Measurements from ENCODE around the gene YPEL3.
"Not testable (repeated sequence)": the region's sequence is repeated elsewhere in the genome, so short reads cannot be mapped to it uniquely, and the experiment has no call there.

Gene YPEL3

DNA sequence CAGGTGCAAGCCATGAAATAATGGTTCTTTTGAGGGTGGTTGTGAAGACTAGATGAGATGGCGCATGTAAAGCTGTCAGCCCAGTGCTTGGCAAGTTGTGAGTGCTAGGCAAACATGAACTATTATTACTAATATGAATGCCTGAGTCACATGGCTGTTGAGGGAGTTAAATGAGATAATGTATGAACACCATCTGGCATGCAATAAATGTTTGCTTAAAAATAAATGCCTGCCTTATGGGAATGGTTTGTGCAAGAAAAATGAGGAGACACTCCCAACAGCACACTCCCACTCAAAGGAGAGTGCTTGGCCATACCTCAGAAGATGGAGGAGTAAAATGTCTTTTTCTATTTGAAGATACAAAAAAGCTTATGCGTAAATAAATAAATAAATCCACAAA lies 23.4 kb upstream of the YPEL3 start:
- H3K36me3 ChIP-seq (ENCODE audit: control insufficient read depth in 1 of 2, insufficient read depth in 2 of 2, low read length in 2 of 2) = peaks cover 18 to 32% of the 10 kb centered on the region in 2 donors
- H3K4me1 ChIP-seq (ENCODE audit: control insufficient read depth in 1 of 2, insufficient read depth in 2 of 2, low read length in 2 of 2) = peaks cover 48 to 82% of the 10 kb centered on the region in 2 donors
- no peak overlapping the region for H3K4me3 ChIP-seq (ENCODE audit: low read depth in 1 of 2, low read length in 2 of 2)
- H3K27me3 ChIP-seq (ENCODE audit: control insufficient read depth in 1 of 2, insufficient read depth in 2 of 2, low read length in 2 of 2) = no peaks in the 10 kb centered on the region
- H3K9me3 ChIP-seq (ENCODE audit: control insufficient read depth in 1 of 2, low read length in 2 of 2) = no peaks in the 10 kb centered on the region
- H3K9ac ChIP-seq (ENCODE audit: low read depth in 1 of 2, low read length in 2 of 2) = peak overlapping the region in 1 of 2 donors; percentile 0
- H3K27ac ChIP-seq (ENCODE audit: low read depth, low read length) = no peak overlapping the region

GRCh38 chr16:30117768-30118167 lies 21.8 kb upstream of the YPEL3 start:
- Histone ChIP-seq H3K27ac (ENCODE audit: low read depth, low read length) (no peak overlapping the region), H3K9ac (ENCODE audit: low read depth in 1 of 2, low read length in 2 of 2) (no peak overlapping the region), H3K9me3 (ENCODE audit: control insufficient read depth in 1 of 2, low read length in 2 of 2) (no peaks in the 10 kb centered on the region), H3K27me3 (ENCODE audit: control insufficient read depth in 1 of 2, insufficient read depth in 2 of 2, low read length in 2 of 2) (no peaks in the 10 kb centered on the region), H3K4me1 (ENCODE audit: control insufficient read depth in 1 of 2, insufficient read depth in 2 of 2, low read length in 2 of 2) (peaks cover 63 to 89% of the 10 kb centered on the region in 2 donors), H3K4me3 (ENCODE audit: low read depth in 1 of 2, low read length in 2 of 2) (no peak overlapping the region), H3K36me3 (ENCODE audit: control insufficient read depth in 1 of 2, insufficient read depth in 2 of 2, low read length in 2 of 2) (peaks cover 18 to 36% of the 10 kb centered on the region in 2 donors)

GRCh38 chr16:30116291-30117207 lies 20.5 kb upstream of the YPEL3 start:
- H3K27ac ChIP-seq (ENCODE audit: low read depth, low read length) = peak overlapping the region; percentile 30
- H3K27me3 ChIP-seq (ENCODE audit: control insufficient read depth in 1 of 2, insufficient read depth in 2 of 2, low read length in 2 of 2) = no peaks in the 10 kb centered on the region
- no peak overlapping the region for H3K9ac ChIP-seq (ENCODE audit: low read depth in 1 of 2, low read length in 2 of 2)
- peaks cover 24 to 36% of the 10 kb centered on the region in 2 donors for H3K36me3 ChIP-seq (ENCODE audit: control insufficient read depth in 1 of 2, insufficient read depth in 2 of 2, low read length in 2 of 2)
- no peaks in the 10 kb centered on the region for H3K9me3 ChIP-seq (ENCODE audit: control insufficient read depth in 1 of 2, low read length in 2 of 2)
- H3K4me1 ChIP-seq (ENCODE audit: control insufficient read depth in 1 of 2, insufficient read depth in 2 of 2, low read length in 2 of 2) = peaks cover 59 to 80% of the 10 kb centered on the region in 2 donors
- H3K4me3 ChIP-seq (ENCODE audit: low read depth in 1 of 2, low read length in 2 of 2) = no peak overlapping the region

DNA sequence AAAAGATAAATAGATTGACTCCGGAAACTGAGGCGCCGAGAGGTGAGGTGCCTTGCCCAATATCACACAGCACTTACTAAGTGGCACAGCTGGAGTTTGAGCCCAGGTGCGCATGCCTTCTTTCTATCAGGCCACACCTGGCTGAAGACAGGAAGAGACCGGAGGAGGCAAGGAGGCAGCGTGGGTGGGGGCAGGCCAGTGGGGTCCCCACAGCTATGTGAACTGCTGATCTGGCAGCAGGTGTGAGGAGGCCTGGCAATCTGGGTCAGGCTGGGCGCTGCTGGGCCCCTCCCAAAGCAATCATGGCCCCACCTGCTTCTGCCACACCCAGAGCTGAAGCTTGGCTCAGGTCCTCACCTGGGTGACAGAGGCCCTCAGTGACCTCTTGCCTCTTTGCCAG lies 19.2 kb upstream of the YPEL3 start:
- H3K36me3 ChIP-seq (ENCODE audit: control insufficient read depth in 1 of 2, insufficient read depth in 2 of 2, low read length in 2 of 2) = peaks cover 28 to 49% of the 10 kb centered on the region in 2 donors
- H3K9me3 ChIP-seq (ENCODE audit: control insufficient read depth in 1 of 2, low read length in 2 of 2) = no peaks in the 10 kb centered on the region
- peak overlapping the region; percentile 46 for H3K27ac ChIP-seq (ENCODE audit: low read depth, low read length)

DNA sequence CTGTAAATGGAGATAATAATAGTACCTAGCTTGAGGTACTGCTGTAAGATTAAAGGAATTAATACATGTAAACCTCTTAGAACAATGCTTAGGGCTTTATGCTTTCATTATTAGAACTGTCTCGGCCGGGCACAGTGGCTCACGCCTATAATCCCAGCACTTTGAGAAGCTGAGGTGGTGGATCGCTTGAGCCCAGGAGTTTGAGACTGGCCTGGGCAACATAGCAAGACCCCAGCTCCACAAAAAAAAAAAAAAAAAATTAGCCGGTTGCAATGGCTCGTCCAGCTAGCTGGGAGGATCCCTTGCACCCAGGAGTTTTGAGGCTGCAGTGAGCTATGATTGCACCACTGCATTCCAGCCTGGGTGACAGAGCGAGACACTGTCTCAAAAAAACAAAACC lies 18.8 kb upstream of the YPEL3 start:
- not testable (repeated sequence) for H3K27ac ChIP-seq (ENCODE audit: low read depth, low read length)
- peaks cover 47 to 65% of the 10 kb centered on the region in 2 donors for H3K4me1 ChIP-seq (ENCODE audit: control insufficient read depth in 1 of 2, insufficient read depth in 2 of 2, low read length in 2 of 2)
- H3K36me3 ChIP-seq (ENCODE audit: control insufficient read depth in 1 of 2, insufficient read depth in 2 of 2, low read length in 2 of 2) = peaks cover 28 to 49% of the 10 kb centered on the region in 2 donors

More for the DNA sequence above, 19.2 kb upstream of the YPEL3 start:
- H3K9ac ChIP-seq (ENCODE audit: low read depth in 1 of 2, low read length in 2 of 2) = peak overlapping the region in 1 of 2 donors; percentile 29
- no peak overlapping the region for H3K4me3 ChIP-seq (ENCODE audit: low read depth in 1 of 2, low read length in 2 of 2)
- H3K27me3 ChIP-seq (ENCODE audit: control insufficient read depth in 1 of 2, insufficient read depth in 2 of 2, low read length in 2 of 2) = no peaks in the 10 kb centered on the region
- H3K4me1 ChIP-seq (ENCODE audit: control insufficient read depth in 1 of 2, insufficient read depth in 2 of 2, low read length in 2 of 2) = peaks cover 51 to 68% of the 10 kb centered on the region in 2 donors

DNA sequence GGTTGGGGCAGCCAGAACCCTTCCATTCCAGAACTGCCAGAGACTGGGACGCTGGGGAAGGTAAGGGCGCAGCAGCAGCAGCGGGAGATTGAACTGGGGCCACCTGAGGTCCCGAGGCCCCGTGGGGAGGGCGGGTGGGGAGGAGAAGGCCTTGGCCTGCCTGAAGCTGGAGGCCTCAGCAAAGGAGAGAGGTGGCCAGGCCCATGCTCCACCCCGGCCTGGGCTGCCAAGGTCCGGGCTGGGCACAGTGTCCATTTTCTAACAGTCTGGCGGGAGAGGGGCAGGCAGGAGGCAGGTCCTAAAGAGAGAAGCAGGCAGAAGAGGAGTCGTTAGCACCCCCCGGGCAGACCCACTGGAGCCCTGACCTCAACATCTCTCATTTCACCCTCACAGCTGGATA lies 18.4 kb upstream of the YPEL3 start:
- peaks cover 28 to 47% of the 10 kb centered on the region in 2 donors for H3K36me3 ChIP-seq (ENCODE audit: control insufficient read depth in 1 of 2, insufficient read depth in 2 of 2, low read length in 2 of 2)
- no peaks in the 10 kb centered on the region for H3K9me3 ChIP-seq (ENCODE audit: control insufficient read depth in 1 of 2, low read length in 2 of 2)
- H3K4me3 ChIP-seq (ENCODE audit: low read depth in 1 of 2, low read length in 2 of 2) = no peak overlapping the region
- H3K27ac ChIP-seq (ENCODE audit: low read depth, low read length) = no peak overlapping the region
- H3K9ac ChIP-seq (ENCODE audit: low read depth in 1 of 2, low read length in 2 of 2) = peak overlapping the region in 1 of 2 donors; percentile 29
- no peaks in the 10 kb centered on the region for H3K27me3 ChIP-seq (ENCODE audit: control insufficient read depth in 1 of 2, insufficient read depth in 2 of 2, low read length in 2 of 2)
- H3K4me1 ChIP-seq (ENCODE audit: control insufficient read depth in 1 of 2, insufficient read depth in 2 of 2, low read length in 2 of 2) = peaks cover 43 to 61% of the 10 kb centered on the region in 2 donors

More for the DNA sequence above, 18.8 kb upstream of the YPEL3 start:
- not testable (repeated sequence) for H3K9me3 ChIP-seq (ENCODE audit: control insufficient read depth in 1 of 2, low read length in 2 of 2); H3K4me3 ChIP-seq (ENCODE audit: low read depth in 1 of 2, low read length in 2 of 2); H3K27me3 ChIP-seq (ENCODE audit: control insufficient read depth in 1 of 2, insufficient read depth in 2 of 2, low read length in 2 of 2)
- H3K9ac ChIP-seq (ENCODE audit: low read depth in 1 of 2, low read length in 2 of 2) = peak overlapping the region in 1 of 2 donors; percentile 29

GRCh38 chr16:30113711-30114333 lies 17.8 kb upstream of the YPEL3 start:
- H3K27me3 ChIP-seq (ENCODE audit: control insufficient read depth in 1 of 2, insufficient read depth in 2 of 2, low read length in 2 of 2) = no peaks in the 10 kb centered on the region
- H3K36me3 ChIP-seq (ENCODE audit: control insufficient read depth in 1 of 2, insufficient read depth in 2 of 2, low read length in 2 of 2) = peaks cover 24 to 43% of the 10 kb centered on the region in 2 donors
- no peaks in the 10 kb centered on the region for H3K9me3 ChIP-seq (ENCODE audit: control insufficient read depth in 1 of 2, low read length in 2 of 2)
- H3K4me3 ChIP-seq (ENCODE audit: low read depth in 1 of 2, low read length in 2 of 2) = no peak overlapping the region
- peak overlapping the region in 1 of 2 donors; percentile 29 for H3K9ac ChIP-seq (ENCODE audit: low read depth in 1 of 2, low read length in 2 of 2)
- H3K4me1 ChIP-seq (ENCODE audit: control insufficient read depth in 1 of 2, insufficient read depth in 2 of 2, low read length in 2 of 2) = peaks cover 39 to 57% of the 10 kb centered on the region in 2 donors
- peak overlapping the region; percentile 3 for H3K27ac ChIP-seq (ENCODE audit: low read depth, low read length)

- Histone ChIP-seq H3K4me1 (ENCODE audit: control insufficient read depth in 1 of 2, insufficient read depth in 2 of 2, low read length in 2 of 2) (peaks cover 38 to 50% of the 10 kb centered on the region in 2 donors), H3K27ac (ENCODE audit: low read depth, low read length) (peak within 1 kb of the TSS; percentile 3), H3K4me3 (ENCODE audit: low read depth in 1 of 2, low read length in 2 of 2) (no peak within 1 kb of the TSS), H3K9ac (ENCODE audit: low read depth in 1 of 2, low read length in 2 of 2) (peak within 1 kb of the TSS; percentile 29 to 54), H3K36me3 (ENCODE audit: control insufficient read depth in 1 of 2, insufficient read depth in 2 of 2, low read length in 2 of 2) (peaks cover 24 to 45% of the 10 kb centered on the region in 2 donors), H3K27me3 (ENCODE audit: control insufficient read depth in 1 of 2, insufficient read depth in 2 of 2, low read length in 2 of 2) (no peaks in the 10 kb centered on the region), H3K9me3 (ENCODE audit: control insufficient read depth in 1 of 2, low read length in 2 of 2) (no peaks in the 10 kb centered on the region)
These were observed 17.2 kb upstream of the YPEL3 start, which contains the start of gene GDPD3 for GRCh38 chr16:30113031-30113710. Gene GDPD3, minus strand, starts transcription at chr16:30113537. Its CDS starts 59 bp downstream, at chr16:30113478.

- Histone ChIP-seq H3K36me3 (ENCODE audit: control insufficient read depth in 1 of 2, insufficient read depth in 2 of 2, low read length in 2 of 2) (peaks cover 22 to 44% of the 10 kb centered on the region in 2 donors), H3K27me3 (ENCODE audit: control insufficient read depth in 1 of 2, insufficient read depth in 2 of 2, low read length in 2 of 2) (no peaks in the 10 kb centered on the region), H3K9me3 (ENCODE audit: control insufficient read depth in 1 of 2, low read length in 2 of 2) (no peaks in the 10 kb centered on the region), H3K27ac (ENCODE audit: low read depth, low read length) (no peak overlapping the region), H3K4me1 (ENCODE audit: control insufficient read depth in 1 of 2, insufficient read depth in 2 of 2, low read length in 2 of 2) (peaks cover 34 to 43% of the 10 kb centered on the region in 2 donors), H3K9ac (ENCODE audit: low read depth in 1 of 2, low read length in 2 of 2) (no peak overlapping the region), H3K4me3 (ENCODE audit: low read depth in 1 of 2, low read length in 2 of 2) (no peak overlapping the region)
These were observed 16.4 kb upstream of the YPEL3 start for GRCh38 chr16:30112197-30113030.
